ENCODE measurements around the gene RAB1B.

The RAB1B gene

GRCh38 chr11:66239511-66239910 is 28.9 kb upstream of the RAB1B start:
- H3K27ac ChIP-seq = no peak overlapping the region
- no peak for TF ChIP-seq CTCF (conservative IDR thresholded peaks at IDR 0.05)

GRCh38 chr11:66239998-66240780 is 28.2 kb upstream of the RAB1B start:
- H3K27ac ChIP-seq = peak overlapping the region; percentile 4; the same call in 1 of the 2 replicates
- TF ChIP-seq CTCF (conservative IDR thresholded peaks at IDR 0.05) = no peak

- no peak for TF ChIP-seq CTCF (conservative IDR thresholded peaks at IDR 0.05)
- peak overlapping the region; percentile 4; the same call in 1 of the 2 replicates for H3K27ac ChIP-seq
These were observed 27.7 kb upstream of the RAB1B start for GRCh38 chr11:66240781-66241136.

- no peak overlapping the region for H3K27ac ChIP-seq
- TF ChIP-seq CTCF (conservative IDR thresholded peaks at IDR 0.05) = no peak
These were observed 26.2 kb upstream of the RAB1B start for GRCh38 chr11:66242095-66242765.

- TF ChIP-seq CTCF (conservative IDR thresholded peaks at IDR 0.05) = no peak
- H3K27ac ChIP-seq = no peak overlapping the region
These were observed 24.5 kb upstream of the RAB1B start for GRCh38 chr11:66243782-66244535.

- no peak for TF ChIP-seq CTCF (conservative IDR thresholded peaks at IDR 0.05)
- H3K27ac ChIP-seq = no peak overlapping the region
These were observed 21.1 kb upstream of the RAB1B start for GRCh38 chr11:66247295-66247694.

- no peak overlapping the region for H3K27ac ChIP-seq
- TF ChIP-seq CTCF (conservative IDR thresholded peaks at IDR 0.05) = no peak
These were observed 20.6 kb upstream of the RAB1B start for GRCh38 chr11:66247801-66248200.
